Gastrocnemius medialis (tissue), 4 donors: ENCODE measurements around the gene PITPNM2.

Source experiments
- CTCF ChIP-seq, 5 experiments: fragments of 450-650 bp in 3 of 5; fragments of 200-600 bp in 2 of 5; sonication (generic) in 2 of 5; IDR thresholded peaks in 4 of 5; conservative IDR thresholded peaks in 1 of 5; 1 replicate in 4 of 5; 2 replicates in 1 of 5; pipeline ENCODE4 v1.5.1; 2016 to 2019; ENCODE audit warnings: antibody characterized with exemption in 5 of 5, mild to moderate bottlenecking in 3 of 5, moderate library complexity in 3 of 5
- POLR2A ChIP-seq, 2 donors: fragments of 450-650 bp; IDR thresholded peaks; one replicate each; pipeline ENCODE4 v1.6.1; 2017; ENCODE audit warnings: antibody characterized with exemption in 2 of 2, mild to moderate bottlenecking in 2 of 2, moderate library complexity in 2 of 2

- TF ChIP-seq CTCF (IDR thresholded peaks at IDR 0.05 in 4 of 5, conservative IDR thresholded peaks at IDR 0.05 in 1 of 5), result no peak
- TF ChIP-seq POLR2A (IDR thresholded peaks at IDR 0.05), result peak in 1 of 2 donors; percentile 45
Observed at GRCh38 chr12:123105211-123105826, 45.6 kb downstream of the PITPNM2 start.
